OCI-LY7 (cell line): Measurements from ENCODE around the gene MAP3K8. TPM values are rescaled to one million over a fixed set of nuclear protein-coding genes. Genes with fewer than 3 reads are reported as not detected.

Source experiments
- BruUV-seq: library from RNA; stranded (reverse); fragments of 400-500 nt; replicated peaks from 2 replicates; lab custom pipeline; 2021; lab: Mats Ljungman, UMichigan
- CTCF ChIA-PET: fragments of 300-600 bp; sonication (Branson Sonifier 250); formaldehyde crosslinking; loops from one replicate; lab custom pipeline; 2022; ENCODE audit warnings: antibody characterized with exemption; ENCODE audit not compliant: unreplicated experiment; lab: Charles Lee
- POLR2A ChIA-PET: fragments of 300-600 bp; sonication (Branson Sonifier 250); formaldehyde crosslinking; loops from one replicate; lab custom pipeline; 2022; ENCODE audit warnings: antibody characterized with exemption; lab: Charles Lee
- DNase-seq: peaks from one replicate; pipeline ENCODE4 v3.0.0-alpha.2; 2015; ENCODE audit warnings: low spot score
- H2AFZ ChIP-seq: fragments of 200-600 bp; sonication (generic), shearing (Covaris generic); 2 replicates; pipeline ENCODE4 v1.6.1; 2014; ENCODE audit warnings: mild to moderate bottlenecking, antibody characterized with exemption, low read length, moderate library complexity
- H3K27ac ChIP-seq: fragments of 200-600 bp; sonication (generic); 2 replicates; pipeline ENCODE4 v1.5.1; 2014; ENCODE audit warnings: mixed run types, low read depth, mild to moderate bottlenecking, moderate library complexity, low read length, inconsistent platforms; ENCODE audit not compliant: poor library complexity, severe bottlenecking
- H3K36me3 ChIP-seq: fragments of 200-600 bp; sonication (generic); 2 replicates; pipeline ENCODE4 v1.6.1; 2014; ENCODE audit warnings: mild to moderate bottlenecking, antibody characterized with exemption, low read length, moderate library complexity, mixed read lengths; ENCODE audit not compliant: insufficient read depth
- H3K4me1 ChIP-seq: fragments of 200-600 bp; sonication (generic); 2 replicates; pipeline ENCODE4 v1.5.1; 2014; ENCODE audit warnings: mild to moderate bottlenecking, low read length; ENCODE audit not compliant: insufficient read depth, poor library complexity, severe bottlenecking
- H3K4me2 ChIP-seq: fragments of 200-600 bp; sonication (generic); 2 replicates; pipeline ENCODE4 v1.6.1; 2014; ENCODE audit warnings: mild to moderate bottlenecking, low read length
- H3K4me3 ChIP-seq: fragments of 200-600 bp; sonication (generic); 2 replicates; pipeline ENCODE4 v1.5.1; 2014; ENCODE audit warnings: mild to moderate bottlenecking, low read depth, low read length; ENCODE audit not compliant: poor library complexity, severe bottlenecking
- H3K79me2 ChIP-seq: fragments of 200-600 bp; sonication (generic); 2 replicates; pipeline ENCODE4 v1.6.1; 2016; ENCODE audit warnings: low read depth, mild to moderate bottlenecking, low read length, moderate library complexity, mixed read lengths; ENCODE audit not compliant: insufficient read depth
- H3K9me2 ChIP-seq: fragments of 200-600 bp; sonication (generic); 2 replicates; pipeline ENCODE4 v1.6.1; 2016; ENCODE audit warnings: mild to moderate bottlenecking, low read length, mixed read lengths; ENCODE audit not compliant: insufficient read depth
- H3K9me3 ChIP-seq: fragments of 200-600 bp; sonication (generic); 2 replicates; pipeline ENCODE4 v1.6.1; 2014; ENCODE audit warnings: mild to moderate bottlenecking, mixed run types, low read length, mixed read lengths
- H4K20me1 ChIP-seq: fragments of 200-600 bp; sonication (generic); 2 replicates; pipeline ENCODE4 v1.6.1; 2014; ENCODE audit warnings: mild to moderate bottlenecking, antibody characterized with exemption, low read length, moderate library complexity, mixed read lengths; ENCODE audit not compliant: insufficient read depth
- CTCF ChIP-seq: fragments of 200-600 bp; sonication (generic); conservative IDR thresholded peaks from 2 replicates; pipeline ENCODE4 v1.5.1; 2014; ENCODE audit warnings: mild to moderate bottlenecking, antibody characterized with exemption, low read length, moderate library complexity, mixed read lengths
- EZH2phosphoT487 ChIP-seq: fragments of 200-600 bp; sonication (generic); IDR thresholded peaks from 2 replicates; pipeline ENCODE4 v1.6.1; 2018; ENCODE audit warnings: low read depth, borderline replicate concordance, mild to moderate bottlenecking, mixed run types, antibody characterized with exemption, low read length, moderate library complexity, mixed read lengths
- intact Hi-C: fragments of 100-400 bp; cut with micrococcal nuclease; formaldehyde crosslinking; loops from one replicate; pipeline ENCODE4 v1.10.0; 2022; ENCODE audit not compliant: unreplicated experiment
- total RNA-seq, 2 experiments: library from RNA; depleted of rRNA in 1 of 2; stranded (reverse); fragments of >200 nt in 1 of 2; shearing (Covaris generic) in 1 of 2; gene quantifications; 2 replicates each; pipeline ENCODE4 v1.2.3, GENCODE V29; 2014 to 2022

MAP3K8 gene
- total RNA-seq, 2 experiments from 2014 or later, result 10.8 to 21.9 TPM

GRCh38 chr10:30510184-30510931, 76.4 kb downstream of the MAP3K8 start:
- Histone ChIP-seq H2AFZ (no peak overlapping the region), H3K4me1 (no peaks in the 10 kb centered on the region), H3K9me2 (no peaks in the 10 kb centered on the region), H3K79me2 (no peaks in the 10 kb centered on the region), H3K9me3 (no peaks in the 10 kb centered on the region), H3K36me3 (no peaks in the 10 kb centered on the region), H4K20me1 (no peaks in the 10 kb centered on the region), H3K4me2 (no peak overlapping the region), H3K4me3 (no peak overlapping the region), H3K27ac (no peak overlapping the region)
- POLR2A ChIA-PET, result interaction anchor here (0.5 to 1.0 kb wide), 2 partner anchors 20 to 132 kb away, joined by 3 read pairs; no protein-coding TSS in a partner anchor
- intact Hi-C loops, result no loop called here
- BruUV-seq, result no TSS peak
- no peak for DNase-seq
- CTCF ChIA-PET, result no interaction called here
- TF ChIP-seq CTCF, result no peak
- TF ChIP-seq EZH2phosphoT487, result no peak

DNA sequence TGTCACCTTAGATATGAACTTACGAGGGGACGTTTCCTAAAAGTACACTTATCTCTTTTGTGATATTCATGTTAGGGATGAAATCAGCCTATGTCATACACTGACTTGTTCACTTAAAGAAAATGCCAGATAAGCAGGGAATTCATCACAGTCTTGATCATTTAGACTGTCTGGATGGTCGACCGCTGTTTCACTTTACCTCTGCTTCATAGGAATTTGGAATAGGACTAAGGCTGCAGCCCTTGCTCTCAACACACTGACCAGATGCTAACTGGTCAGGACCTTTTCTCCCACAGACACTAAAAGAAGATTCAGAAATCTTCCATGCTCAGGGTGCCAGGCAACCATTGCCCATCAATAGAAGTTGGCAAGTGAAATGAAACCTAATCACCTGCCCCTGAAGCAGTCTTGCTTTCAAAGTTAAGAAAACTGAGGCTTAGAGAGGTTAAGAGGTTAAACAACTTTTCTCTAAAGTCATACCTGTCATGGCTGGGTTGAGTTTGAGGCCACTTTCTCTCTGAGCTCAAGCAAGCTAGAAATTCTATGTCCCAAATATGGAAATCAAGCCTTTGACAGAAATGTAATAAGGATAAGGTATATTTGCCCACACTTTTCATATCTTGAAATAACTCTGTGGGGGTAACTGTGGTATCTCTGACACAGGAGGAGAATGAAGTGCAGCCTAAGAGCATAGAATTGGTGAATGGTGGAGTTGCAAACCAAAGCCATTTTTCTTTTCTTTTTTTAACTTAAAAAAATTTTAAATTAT, 77.1 kb downstream of the MAP3K8 start:
- intact Hi-C loops, result no loop called here
- no peak overlapping the region for H3K27ac ChIP-seq
- no peak for DNase-seq
- H3K4me1 ChIP-seq, result no peaks in the 10 kb centered on the region
- no peaks in the 10 kb centered on the region for H4K20me1 ChIP-seq
- H2AFZ ChIP-seq, result no peak overlapping the region
- TF ChIP-seq EZH2phosphoT487 (no peak), CTCF (no peak)
- H3K79me2 ChIP-seq, result no peaks in the 10 kb centered on the region
- no peak overlapping the region for H3K4me2 ChIP-seq
- ChIA-PET POLR2A (interaction anchor here (0.9 to 1.4 kb wide), 2 partner anchors 10 to 17 kb away, joined by 6 read pairs; no protein-coding TSS in a partner anchor), CTCF (no interaction called here)
- no peaks in the 10 kb centered on the region for H3K9me3 ChIP-seq
- H3K9me2 ChIP-seq, result no peaks in the 10 kb centered on the region
- H3K36me3 ChIP-seq, result no peaks in the 10 kb centered on the region
- no peak overlapping the region for H3K4me3 ChIP-seq
- BruUV-seq, result no TSS peak

Other genes starting within 250 kb of the MAP3K8 start
- gene MTPAP, start 84.9 kb upstream of the MAP3K8 start, total RNA-seq (2014; rRNA removed; shearing (Covaris generic)), result 13.4 and 16.9 TPM in 2 replicates
- 38.0 and 43.7 TPM in 2 replicates for gene MTPAP, start 84.9 kb upstream of the MAP3K8 start, total RNA-seq (2022)
- not detected in 2 replicates for gene LYZL2, start 195.6 kb downstream of the MAP3K8 start, total RNA-seq (2014; rRNA removed; shearing (Covaris generic))
- not detected in 2 replicates for gene LYZL2, start 195.6 kb downstream of the MAP3K8 start, total RNA-seq (2022)